IMR-90 (cell line): ENCODE data around the gene HDHD2. TPM values are rescaled to one million over a fixed set of nuclear protein-coding genes. Genes with fewer than 3 reads are reported as not detected.

Experiments used
- ATAC-seq: fragments of 200-7000 bp; cut with Tn5 transposase; 2 replicates; pipeline ENCODE4 v1.9.1; 2020; ENCODE audit warnings: low read depth, mild to moderate bottlenecking, moderate library complexity
- BruUV-seq: library from RNA; stranded (reverse); fragments of 400-500 nt; replicated peaks from 2 replicates; lab custom pipeline; 2021; lab: Mats Ljungman, UMichigan
- CTCF ChIA-PET: fragments of 300-600 bp; formaldehyde crosslinking; extraction: SDS; loops from one replicate; lab custom pipeline; 2021; ENCODE audit warnings: antibody characterized with exemption; lab: Yijun Ruan, JAX
- POLR2A ChIA-PET: fragments of 300-600 bp; sonication (Branson Sonifier 250); formaldehyde crosslinking; loops from one replicate; lab custom pipeline; 2022; ENCODE audit warnings: antibody characterized with exemption; ENCODE audit not compliant: unreplicated experiment; lab: Charles Lee
- DNase-seq: peaks from one replicate; pipeline ENCODE4 v3.0.0; 2013
- H2AFZ ChIP-seq: replicated peaks from 2 replicates; pipeline ENCODE3; 2013; ENCODE audit warnings: low read length, mild to moderate bottlenecking; ENCODE audit not compliant: poor library complexity
- H2AK5ac ChIP-seq: 2 replicates; pipeline ENCODE4 v1.6.1; 2013; ENCODE audit warnings: low read depth, low read length, inconsistent platforms
- H2AK9ac ChIP-seq: replicated peaks from 2 replicates; pipeline ENCODE3; 2013; ENCODE audit warnings: mild to moderate bottlenecking, low read depth, low read length, moderate library complexity; ENCODE audit not compliant: poor library complexity
- H2BK120ac ChIP-seq: 2 replicates; pipeline ENCODE4 v1.6.1; 2013; ENCODE audit warnings: low read depth, low read length, inconsistent platforms
- H2BK15ac ChIP-seq: 3 replicates; pipeline ENCODE4 v1.6.1; 2013; ENCODE audit warnings: low read depth, low read length, inconsistent platforms
- H2BK20ac ChIP-seq: 2 replicates; pipeline ENCODE4 v1.6.1; 2013; ENCODE audit warnings: low read depth, mild to moderate bottlenecking, inconsistent platforms, low read length, moderate library complexity
- H2BK5ac ChIP-seq: 2 replicates; pipeline ENCODE4 v1.6.1; 2013; ENCODE audit warnings: mild to moderate bottlenecking, low read depth, low read length, inconsistent platforms; ENCODE audit not compliant: poor library complexity, severe bottlenecking
- H3K14ac ChIP-seq: replicated peaks from 2 replicates; pipeline ENCODE4 v1.6.1; 2013; ENCODE audit warnings: low read depth, low read length, inconsistent platforms
- H3K18ac ChIP-seq: 2 replicates; pipeline ENCODE4 v1.6.1; 2013; ENCODE audit warnings: low read depth, low read length, control low read depth
- H3K23ac ChIP-seq: 2 replicates; pipeline ENCODE4 v1.6.1; 2013; ENCODE audit warnings: low read depth, low read length, inconsistent platforms
- H3K27ac ChIP-seq: 2 replicates; pipeline ENCODE4 v1.5.1; 2013; ENCODE audit warnings: mild to moderate bottlenecking, control low read depth, low read length; ENCODE audit not compliant: insufficient read depth
- H3K27me3 ChIP-seq: 2 replicates; pipeline ENCODE4 v1.6.1; 2013; ENCODE audit warnings: low read length; ENCODE audit not compliant: control insufficient read depth, insufficient read depth
- H3K36me3 ChIP-seq: 2 replicates; pipeline ENCODE4 v1.6.1; 2013; ENCODE audit warnings: low read length, mixed read lengths; ENCODE audit not compliant: control insufficient read depth, insufficient read depth
- H3K4ac ChIP-seq: 2 replicates; pipeline ENCODE4 v1.6.1; 2013; ENCODE audit warnings: low read depth, low read length, inconsistent platforms
- H3K4me1 ChIP-seq: 2 replicates; pipeline ENCODE4 v1.6.1; 2013; ENCODE audit warnings: low read length, mixed read lengths; ENCODE audit not compliant: control insufficient read depth, insufficient read depth
- H3K4me2 ChIP-seq: 2 replicates; pipeline ENCODE4 v1.6.1; 2013; ENCODE audit warnings: low read depth, mild to moderate bottlenecking, control low read depth, low read length, moderate library complexity
- H3K4me3 ChIP-seq: 2 replicates; pipeline ENCODE4 v1.5.1; 2013; ENCODE audit warnings: low read depth, mild to moderate bottlenecking, control low read depth, low read length, moderate library complexity; ENCODE audit not compliant: insufficient read depth
- H3K56ac ChIP-seq: 2 replicates; pipeline ENCODE4 v1.6.1; 2013; ENCODE audit warnings: low read length, inconsistent platforms; ENCODE audit not compliant: insufficient read depth; ENCODE audit errors: extremely low read depth
- H3K79me1 ChIP-seq, 2 experiments: 2 replicates each; pipeline ENCODE4 v1.6.1; 2013; ENCODE audit warnings: low read length in 2 of 2, inconsistent platforms in 1 of 2, low read depth in 1 of 2
- H3K9ac ChIP-seq: 2 replicates; pipeline ENCODE4 v1.6.1; 2013; ENCODE audit warnings: low read depth, low read length, control low read depth
- H3K9me1 ChIP-seq: 2 replicates; pipeline ENCODE4 v1.6.1; 2013; ENCODE audit warnings: low read length, inconsistent platforms; ENCODE audit not compliant: insufficient read depth
- H3K9me3 ChIP-seq: 2 replicates; pipeline ENCODE4 v1.6.1; 2013; ENCODE audit warnings: low read length; ENCODE audit not compliant: control insufficient read depth, insufficient read depth
- H4K20me1 ChIP-seq: 2 replicates; pipeline ENCODE4 v1.6.1; 2013; ENCODE audit warnings: low read length, inconsistent platforms; ENCODE audit not compliant: insufficient read depth
- H4K5ac ChIP-seq: 2 replicates; pipeline ENCODE4 v1.6.1; 2013; ENCODE audit warnings: mild to moderate bottlenecking, low read depth, low read length, control low read depth
- H4K8ac ChIP-seq, 2 experiments: 2 replicates each; pipeline ENCODE4 v1.6.1; 2013; ENCODE audit warnings: low read depth in 2 of 2, low read length in 2 of 2, control low read depth in 1 of 2, inconsistent platforms in 1 of 2
- H4K91ac ChIP-seq: 2 replicates; pipeline ENCODE4 v1.6.1; 2013; ENCODE audit warnings: low read depth, low read length, inconsistent platforms; ENCODE audit not compliant: insufficient read depth
- CEBPB ChIP-seq: IDR thresholded peaks from 2 replicates; pipeline ENCODE4 v1.6.1; 2012; ENCODE audit warnings: low read depth, low read length, improper control_type of control experiment
- RAD21 ChIP-seq: IDR thresholded peaks from 2 replicates; pipeline ENCODE4 v1.6.1; 2012; ENCODE audit warnings: low read length, improper control_type of control experiment
- WGBS, 2 experiments: methylation state at CpG; one replicate each; pipeline versions ENCODE4 v1.1.5 to v1.1.7; 2013; ENCODE audit warnings: missing lambda C conversion rate in 2 of 2; ENCODE audit not compliant: insufficient read length in 1 of 2; ENCODE audit errors: extremely low coverage in 2 of 2; 5-methylcytosine and 5-hydroxymethylcytosine counted together
- dilution Hi-C: fragments of 300-500 bp; cut with HindIII; formaldehyde crosslinking; loops from one replicate; pipeline ENCODE4 v1.14.3; 2018; ENCODE audit warnings: low sequenced_read_pairs; ENCODE audit not compliant: unreplicated experiment
- in situ Hi-C: fragments of 300-500 bp; cut with MboI; formaldehyde crosslinking; loops from 3 replicates; pipeline ENCODE4 v1.14.3; 2019; ENCODE audit warnings: low sequenced_read_pairs, inconsistent platforms, mixed read lengths
- intact Hi-C: fragments of 100-400 bp; cut with micrococcal nuclease; formaldehyde crosslinking; loops from 2 replicates; pipeline ENCODE4 v1.10.0; 2022
- polyA plus RNA-seq, 3 experiments: library from polyadenylated mRNA; depleted of rRNA; stranded (reverse); fragments of >200 nt; gene quantifications; 2 replicates each; pipeline ENCODE4 v1.2.3, GENCODE V29; 2012; ENCODE audit warnings: low replicate concordance in 1 of 3
- total RNA-seq: library from RNA; depleted of rRNA; stranded (reverse); fragments of >200 nt; gene quantifications from 2 replicates; pipeline ENCODE4 v1.2.3, GENCODE V29; 2012

The HDHD2 gene
- total and polyA plus RNA-seq, 2 of the 4 experiments (the other 2 are of a cell fraction): 7.2 to 18.6 TPM

DNA sequence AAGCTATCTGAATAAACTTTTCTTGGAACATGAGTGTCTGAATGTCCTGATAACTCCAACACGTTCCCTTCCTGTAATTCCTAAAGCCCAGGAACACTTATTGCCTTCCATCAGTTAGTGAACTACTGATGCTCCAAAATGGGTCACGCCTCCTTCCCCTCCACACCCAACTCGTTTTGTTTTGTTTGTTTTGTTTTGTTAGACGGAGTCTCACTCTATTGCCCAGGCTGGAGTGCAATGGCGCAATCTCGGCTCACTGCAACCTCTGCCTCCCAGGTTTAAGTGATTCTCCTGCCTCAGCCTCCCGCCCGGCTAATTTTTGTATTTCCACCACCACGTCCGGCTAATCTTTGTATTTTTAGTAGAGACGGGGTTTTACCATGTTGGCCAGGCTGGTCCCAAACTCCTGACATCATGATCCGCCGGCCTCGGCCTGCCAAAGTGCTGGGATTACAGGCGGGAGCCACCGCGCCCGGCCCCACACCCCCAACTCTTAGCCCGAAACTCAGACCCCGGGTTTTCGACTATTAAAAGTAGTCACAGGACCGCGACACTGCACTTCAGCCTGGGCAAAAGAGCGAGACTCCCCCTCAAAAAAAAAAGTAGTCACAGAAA, 25.1 kb upstream of the HDHD2 start:
- 3% methylated on average over 6 of the region's 24 CpGs; no CpG with 5 or more reads in 1 of the 2 experiments for WGBS, 2 experiments

More for the DNA sequence above, 25.1 kb upstream of the HDHD2 start:
- Histone ChIP-seq H3K4me1 (peaks cover 4% of the 10 kb centered on the region), H4K91ac (no peak overlapping the region), H3K27me3 (peaks cover 4% of the 10 kb centered on the region), H3K27ac (peak overlapping the region; percentile 83), H3K36me3 (no peaks in the 10 kb centered on the region; the same call in 1 of the 2 replicates), H2BK15ac (no peak overlapping the region), H3K23ac (peak overlapping the region; percentile 35), H4K20me1 (peaks cover 29% of the 10 kb centered on the region; the same call in 1 of the 2 replicates), H3K9me3 (no peaks in the 10 kb centered on the region), H2AFZ (peak overlapping the region; percentile 99), H4K8ac (peak overlapping the region; percentile 66 to 73; a peak in 2 of 4 replicates), H3K9me1 (peaks cover 8% of the 10 kb centered on the region), H2BK120ac (no peak overlapping the region), H3K4me2 (peak overlapping the region; percentile 94), H2BK5ac (no peak overlapping the region), H3K4ac (peak overlapping the region; percentile 96), H2AK5ac (no peak overlapping the region; the same call in 1 of the 2 replicates), H4K5ac (no peak overlapping the region), H3K4me3 (peak overlapping the region; percentile 73), H3K9ac (peak overlapping the region; percentile 81), H2BK20ac (no peak overlapping the region), H3K14ac (peak overlapping the region; percentile 40; the same call in 1 of the 2 replicates), H2AK9ac (peak overlapping the region; percentile 68), H3K56ac (peak overlapping the region; percentile 87; the same call in 1 of the 2 replicates), H3K79me1 (peaks cover 13 to 33% of the 10 kb centered on the region in 2 experiments), H3K18ac (no peak overlapping the region)
- CTCF ChIA-PET: interaction anchor here (0.7 kb wide), 1 partner anchor 116 kb away, joined by 7 read pairs; no protein-coding TSS in a partner anchor
- TF ChIP-seq RAD21 (no peak), CEBPB (peak; percentile 65)
- POLR2A ChIA-PET: no interaction called here
- BruUV-seq: no TSS peak
- DNase-seq (no peak), ATAC-seq (peak; percentile 38)
- dilution Hi-C loops: no loop called here
- intact Hi-C loops: loop anchor here (1.0 kb wide), 1 partner anchor 25 kb away; the partner anchor contains the start of gene HDHD2
- in situ Hi-C loops: no loop called here
